ENCODE results near the gene TSPAN15.

Gene TSPAN15

DNA sequence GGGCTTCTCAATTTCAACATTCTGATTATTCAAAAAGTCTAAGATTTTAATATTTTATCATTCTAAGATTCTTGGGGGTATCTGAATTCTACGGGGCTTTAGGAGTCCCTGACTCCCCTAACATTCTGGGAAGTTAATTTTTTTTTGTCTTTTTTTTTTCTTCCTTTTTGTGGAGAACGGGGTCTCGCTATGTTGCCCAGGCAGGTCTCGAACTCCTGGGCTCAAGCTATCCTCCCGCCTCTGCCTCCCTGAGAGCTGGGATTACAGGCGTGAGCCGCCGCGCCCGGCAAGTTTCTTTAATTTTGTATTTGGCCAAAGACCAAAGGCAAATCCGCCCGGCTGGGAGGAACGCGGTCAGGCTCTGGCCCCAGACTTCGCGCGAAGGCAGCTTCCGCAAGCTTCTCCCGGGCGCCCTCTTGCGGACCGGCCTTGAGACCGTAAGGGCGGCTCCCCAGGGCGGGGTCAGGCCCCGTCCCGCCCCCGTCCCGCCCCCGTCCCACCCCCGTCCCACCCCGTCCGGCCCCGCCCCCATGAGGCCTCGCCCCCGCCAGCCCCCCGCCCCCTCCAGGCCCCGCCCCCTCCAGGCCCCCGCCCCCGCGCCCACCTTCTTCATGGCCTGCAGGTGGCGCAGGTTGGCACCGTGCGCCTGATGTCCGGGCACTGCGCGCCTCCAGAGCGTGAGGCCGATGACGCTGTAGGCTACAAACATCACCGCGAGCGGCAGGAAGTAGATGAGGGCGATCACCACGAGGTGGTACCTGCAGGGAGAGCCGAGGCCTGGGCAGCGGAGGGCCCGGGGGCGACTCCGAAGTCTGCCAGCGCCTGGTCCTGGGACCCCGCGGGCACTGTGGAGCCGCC is 42.7 kb upstream of the TSPAN15 start (continued):
- TF ChIP-seq ZNF19 (tag by site-specific recombination; IDR thresholded peaks at IDR 0.05; ENCODE audit: low read depth), result no peak
- TF ChIP-seq MYNN (tag by site-specific recombination; IDR thresholded peaks at IDR 0.05; ENCODE audit: borderline replicate concordance), result no peak
- no peak for TF ChIP-seq ZFP69B (tag by site-specific recombination; IDR thresholded peaks at IDR 0.05)
- TF ChIP-seq ZNF10 (tag by site-specific recombination; IDR thresholded peaks at IDR 0.05), result no peak; the same call in 1 of the 2 replicates
- no peak for TF ChIP-seq OSR2 (tag by site-specific recombination; IDR thresholded peaks at IDR 0.05)
- TF ChIP-seq, protein P1, sequence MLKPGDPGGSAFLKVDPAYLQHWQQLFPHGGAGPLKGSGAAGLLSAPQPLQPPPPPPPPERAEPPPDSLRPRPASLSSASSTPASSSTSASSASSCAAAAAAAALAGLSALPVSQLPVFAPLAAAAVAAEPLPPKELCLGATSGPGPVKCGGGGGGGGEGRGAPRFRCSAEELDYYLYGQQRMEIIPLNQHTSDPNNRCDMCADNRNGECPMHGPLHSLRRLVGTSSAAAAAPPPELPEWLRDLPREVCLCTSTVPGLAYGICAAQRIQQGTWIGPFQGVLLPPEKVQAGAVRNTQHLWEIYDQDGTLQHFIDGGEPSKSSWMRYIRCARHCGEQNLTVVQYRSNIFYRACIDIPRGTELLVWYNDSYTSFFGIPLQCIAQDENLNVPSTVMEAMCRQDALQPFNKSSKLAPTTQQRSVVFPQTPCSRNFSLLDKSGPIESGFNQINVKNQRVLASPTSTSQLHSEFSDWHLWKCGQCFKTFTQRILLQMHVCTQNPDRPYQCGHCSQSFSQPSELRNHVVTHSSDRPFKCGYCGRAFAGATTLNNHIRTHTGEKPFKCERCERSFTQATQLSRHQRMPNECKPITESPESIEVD (tag by site-specific recombination; IDR thresholded peaks at IDR 0.05), result no peak
- TF ChIP-seq, protein P2, sequence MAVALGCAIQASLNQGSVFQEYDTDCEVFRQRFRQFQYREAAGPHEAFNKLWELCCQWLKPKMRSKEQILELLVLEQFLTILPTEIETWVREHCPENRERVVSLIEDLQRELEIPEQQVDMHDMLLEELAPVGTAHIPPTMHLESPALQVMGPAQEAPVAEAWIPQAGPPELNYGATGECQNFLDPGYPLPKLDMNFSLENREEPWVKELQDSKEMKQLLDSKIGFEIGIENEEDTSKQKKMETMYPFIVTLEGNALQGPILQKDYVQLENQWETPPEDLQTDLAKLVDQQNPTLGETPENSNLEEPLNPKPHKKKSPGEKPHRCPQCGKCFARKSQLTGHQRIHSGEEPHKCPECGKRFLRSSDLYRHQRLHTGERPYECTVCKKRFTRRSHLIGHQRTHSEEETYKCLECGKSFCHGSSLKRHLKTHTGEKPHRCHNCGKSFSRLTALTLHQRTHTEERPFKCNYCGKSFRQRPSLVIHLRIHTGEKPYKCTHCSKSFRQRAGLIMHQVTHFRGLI (tag by site-specific recombination; IDR thresholded peaks at IDR 0.05), result peak; percentile 69
- no peak for TF ChIP-seq ZNF558 (tag by site-specific recombination; IDR thresholded peaks at IDR 0.05)
- TF ChIP-seq ZNF600 (tag by site-specific recombination; IDR thresholded peaks at IDR 0.05), result 0 out of 2 replicates have a peak, but pooled peaks have one; percentile 6
- TF ChIP-seq ZBTB1 (tag by site-specific recombination; IDR thresholded peaks at IDR 0.05), result no peak
- no peak for TF ChIP-seq ZNF623 (tag by site-specific recombination; IDR thresholded peaks at IDR 0.05)
- peak; percentile 73 for TF ChIP-seq ZNF561 (tag by site-specific recombination; IDR thresholded peaks at IDR 0.05; ENCODE audit: borderline replicate concordance)
- TF ChIP-seq, protein P3, sequence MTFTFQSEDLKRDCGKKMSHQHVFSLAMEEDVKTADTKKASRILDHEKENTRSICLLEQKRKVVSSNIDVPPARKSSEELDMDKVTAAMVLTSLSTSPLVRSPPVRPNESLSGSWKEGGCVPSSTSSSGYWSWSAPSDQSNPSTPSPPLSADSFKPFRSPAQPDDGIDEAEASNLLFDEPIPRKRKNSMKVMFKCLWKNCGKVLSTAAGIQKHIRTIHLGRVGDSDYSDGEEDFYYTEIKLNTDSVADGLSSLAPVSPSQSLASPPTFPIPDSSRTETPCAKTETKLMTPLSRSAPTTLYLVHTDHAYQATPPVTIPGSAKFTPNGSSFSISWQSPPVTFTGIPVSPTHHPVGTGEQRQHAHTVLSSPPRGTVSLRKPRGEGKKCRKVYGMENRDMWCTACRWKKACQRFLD (tag by site-specific recombination; IDR thresholded peaks at IDR 0.05), result no peak
- TF ChIP-seq ZNF366 (tag by site-specific recombination; conservative IDR thresholded peaks at IDR 0.05), result no peak
- TF ChIP-seq ZNF404 (tag by site-specific recombination; IDR thresholded peaks at IDR 0.05), result no peak
- 0 out of 2 replicates have a peak, but pooled peaks have one; percentile 46 for TF ChIP-seq ZNF24 (tag by site-specific recombination; IDR thresholded peaks at IDR 0.05)
- TF ChIP-seq, protein P4, sequence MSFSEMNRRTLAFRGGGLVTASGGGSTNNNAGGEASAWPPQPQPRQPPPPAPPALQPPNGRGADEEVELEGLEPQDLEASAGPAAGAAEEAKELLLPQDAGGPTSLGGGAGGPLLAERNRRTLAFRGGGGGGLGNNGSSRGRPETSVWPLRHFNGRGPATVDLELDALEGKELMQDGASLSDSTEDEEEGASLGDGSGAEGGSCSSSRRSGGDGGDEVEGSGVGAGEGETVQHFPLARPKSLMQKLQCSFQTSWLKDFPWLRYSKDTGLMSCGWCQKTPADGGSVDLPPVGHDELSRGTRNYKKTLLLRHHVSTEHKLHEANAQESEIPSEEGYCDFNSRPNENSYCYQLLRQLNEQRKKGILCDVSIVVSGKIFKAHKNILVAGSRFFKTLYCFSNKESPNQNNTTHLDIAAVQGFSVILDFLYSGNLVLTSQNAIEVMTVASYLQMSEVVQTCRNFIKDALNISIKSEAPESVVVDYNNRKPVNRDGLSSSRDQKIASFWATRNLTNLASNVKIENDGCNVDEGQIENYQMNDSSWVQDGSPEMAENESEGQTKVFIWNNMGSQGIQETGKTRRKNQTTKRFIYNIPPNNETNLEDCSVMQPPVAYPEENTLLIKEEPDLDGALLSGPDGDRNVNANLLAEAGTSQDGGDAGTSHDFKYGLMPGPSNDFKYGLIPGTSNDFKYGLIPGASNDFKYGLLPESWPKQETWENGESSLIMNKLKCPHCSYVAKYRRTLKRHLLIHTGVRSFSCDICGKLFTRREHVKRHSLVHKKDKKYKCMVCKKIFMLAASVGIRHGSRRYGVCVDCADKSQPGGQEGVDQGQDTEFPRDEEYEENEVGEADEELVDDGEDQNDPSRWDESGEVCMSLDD (tag by site-specific recombination; IDR thresholded peaks at IDR 0.05), result no peak
- TF ChIP-seq ZNF114 (tag by site-specific recombination; IDR thresholded peaks at IDR 0.05), result no peak
- no peak for TF ChIP-seq ZNF155 (tag by site-specific recombination; IDR thresholded peaks at IDR 0.05)
- no peak for TF ChIP-seq MEIS1 (CRISPR knock-in tag; IDR thresholded peaks at IDR 0.05; ENCODE audit: borderline replicate concordance)
- no peak for TF ChIP-seq ZBTB48 (tag by site-specific recombination; IDR thresholded peaks at IDR 0.05)
- no peak for TF ChIP-seq ZNF549 (tag by site-specific recombination; IDR thresholded peaks at IDR 0.05)
- TF ChIP-seq ZNF221 (tag by site-specific recombination; IDR thresholded peaks at IDR 0.05; ENCODE audit: borderline replicate concordance), result no peak
- TF ChIP-seq, protein P5, sequence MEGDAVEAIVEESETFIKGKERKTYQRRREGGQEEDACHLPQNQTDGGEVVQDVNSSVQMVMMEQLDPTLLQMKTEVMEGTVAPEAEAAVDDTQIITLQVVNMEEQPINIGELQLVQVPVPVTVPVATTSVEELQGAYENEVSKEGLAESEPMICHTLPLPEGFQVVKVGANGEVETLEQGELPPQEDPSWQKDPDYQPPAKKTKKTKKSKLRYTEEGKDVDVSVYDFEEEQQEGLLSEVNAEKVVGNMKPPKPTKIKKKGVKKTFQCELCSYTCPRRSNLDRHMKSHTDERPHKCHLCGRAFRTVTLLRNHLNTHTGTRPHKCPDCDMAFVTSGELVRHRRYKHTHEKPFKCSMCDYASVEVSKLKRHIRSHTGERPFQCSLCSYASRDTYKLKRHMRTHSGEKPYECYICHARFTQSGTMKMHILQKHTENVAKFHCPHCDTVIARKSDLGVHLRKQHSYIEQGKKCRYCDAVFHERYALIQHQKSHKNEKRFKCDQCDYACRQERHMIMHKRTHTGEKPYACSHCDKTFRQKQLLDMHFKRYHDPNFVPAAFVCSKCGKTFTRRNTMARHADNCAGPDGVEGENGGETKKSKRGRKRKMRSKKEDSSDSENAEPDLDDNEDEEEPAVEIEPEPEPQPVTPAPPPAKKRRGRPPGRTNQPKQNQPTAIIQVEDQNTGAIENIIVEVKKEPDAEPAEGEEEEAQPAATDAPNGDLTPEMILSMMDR (tag by site-specific recombination; IDR thresholded peaks at IDR 0.05), result peak; percentile 81
- TF ChIP-seq, protein P6, sequence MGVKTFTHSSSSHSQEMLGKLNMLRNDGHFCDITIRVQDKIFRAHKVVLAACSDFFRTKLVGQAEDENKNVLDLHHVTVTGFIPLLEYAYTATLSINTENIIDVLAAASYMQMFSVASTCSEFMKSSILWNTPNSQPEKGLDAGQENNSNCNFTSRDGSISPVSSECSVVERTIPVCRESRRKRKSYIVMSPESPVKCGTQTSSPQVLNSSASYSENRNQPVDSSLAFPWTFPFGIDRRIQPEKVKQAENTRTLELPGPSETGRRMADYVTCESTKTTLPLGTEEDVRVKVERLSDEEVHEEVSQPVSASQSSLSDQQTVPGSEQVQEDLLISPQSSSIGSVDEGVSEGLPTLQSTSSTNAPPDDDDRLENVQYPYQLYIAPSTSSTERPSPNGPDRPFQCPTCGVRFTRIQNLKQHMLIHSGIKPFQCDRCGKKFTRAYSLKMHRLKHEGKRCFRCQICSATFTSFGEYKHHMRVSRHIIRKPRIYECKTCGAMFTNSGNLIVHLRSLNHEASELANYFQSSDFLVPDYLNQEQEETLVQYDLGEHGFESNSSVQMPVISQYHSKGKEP (tag by site-specific recombination; IDR thresholded peaks at IDR 0.05), result no peak
- no peak for TF ChIP-seq BCL11B (tag by site-specific recombination; IDR thresholded peaks at IDR 0.05; ENCODE audit: low read depth)
- TF ChIP-seq, protein P7, sequence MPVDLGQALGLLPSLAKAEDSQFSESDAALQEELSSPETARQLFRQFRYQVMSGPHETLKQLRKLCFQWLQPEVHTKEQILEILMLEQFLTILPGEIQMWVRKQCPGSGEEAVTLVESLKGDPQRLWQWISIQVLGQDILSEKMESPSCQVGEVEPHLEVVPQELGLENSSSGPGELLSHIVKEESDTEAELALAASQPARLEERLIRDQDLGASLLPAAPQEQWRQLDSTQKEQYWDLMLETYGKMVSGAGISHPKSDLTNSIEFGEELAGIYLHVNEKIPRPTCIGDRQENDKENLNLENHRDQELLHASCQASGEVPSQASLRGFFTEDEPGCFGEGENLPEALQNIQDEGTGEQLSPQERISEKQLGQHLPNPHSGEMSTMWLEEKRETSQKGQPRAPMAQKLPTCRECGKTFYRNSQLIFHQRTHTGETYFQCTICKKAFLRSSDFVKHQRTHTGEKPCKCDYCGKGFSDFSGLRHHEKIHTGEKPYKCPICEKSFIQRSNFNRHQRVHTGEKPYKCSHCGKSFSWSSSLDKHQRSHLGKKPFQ (tag by site-specific recombination; IDR thresholded peaks at IDR 0.05), result no peak
- TF ChIP-seq YY1 (tag by site-specific recombination; IDR thresholded peaks at IDR 0.05), result 0 out of 2 replicates have a peak, but pooled peaks have one; percentile 18
